Erythroblast (primary cell): Measurements from ENCODE around the gene TCF3.

ENCODE experiments used
- GATA1 ChIP-seq: IDR thresholded peaks from 2 replicates; pipeline ENCODE4 v1.6.1; 2011; ENCODE audit warnings: low read depth, mild to moderate bottlenecking, control low read depth, low read length, moderate library complexity
- POLR2A ChIP-seq: IDR thresholded peaks from 2 replicates; pipeline ENCODE4 v1.6.1; 2011; ENCODE audit warnings: mild to moderate bottlenecking, low read length

GRCh38 chr19:1574354-1575136, 77.9 kb downstream of the TCF3 start:
- TF ChIP-seq POLR2A: no peak
- no peak for TF ChIP-seq GATA1
